Measurements from ENCODE around the gene CASK.

- no peak for TF ChIP-seq CTCF (conservative IDR thresholded peaks at IDR 0.05; ENCODE audit: low read depth, low read length)
- no peak for TF ChIP-seq EZH2 (IDR thresholded peaks at IDR 0.05; ENCODE audit: borderline replicate concordance, low read depth, low read length, poor library complexity, severe bottlenecking)
These were observed 200.3 kb downstream of the CASK start for GRCh38 chrX:41722816-41723618.

All from A673 (cell line).